WTC11 (cell line): ENCODE results near the gene PUS1.

Experiments
- FOXK1 ChIP-seq: sonication (generic); formaldehyde crosslinking; IDR thresholded peaks from 2 replicates; pipeline ENCODE4 v1.8.0; 2022; ENCODE audit warnings: mild to moderate bottlenecking, moderate library complexity, missing genetic modification reagents
- NFE2L1 ChIP-seq: sonication (generic); formaldehyde crosslinking; IDR thresholded peaks from 2 replicates; pipeline ENCODE4 v1.8.1; 2023; ENCODE audit warnings: missing genetic modification reagents
- TF ChIP-seq, protein P1 (sequence below): sonication (generic); formaldehyde crosslinking; IDR thresholded peaks from 2 replicates; pipeline ENCODE4 v1.8.0; 2022; ENCODE audit warnings: mild to moderate bottlenecking, missing genetic modification reagents

DNA sequence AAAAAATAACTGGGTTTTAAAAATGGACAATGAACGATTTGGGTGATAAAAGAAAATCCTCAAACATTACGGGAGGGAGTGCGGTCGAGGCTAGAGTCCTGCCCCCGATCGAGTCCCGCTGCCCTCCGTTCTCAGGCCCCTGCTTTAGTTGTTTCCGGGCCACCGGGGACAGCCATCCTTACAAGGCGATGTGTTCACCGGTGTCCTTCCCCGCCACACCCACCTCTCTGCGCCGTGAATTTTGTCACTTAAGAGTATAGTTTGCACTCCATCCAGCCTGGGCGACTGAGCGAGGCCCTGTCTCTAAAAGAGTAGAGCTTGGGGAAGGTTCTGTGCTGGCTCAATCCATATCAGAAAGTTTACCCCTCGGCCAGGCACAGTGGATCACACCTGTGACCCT lies 31.8 kb upstream of the PUS1 start:
- TF ChIP-seq, protein P1, sequence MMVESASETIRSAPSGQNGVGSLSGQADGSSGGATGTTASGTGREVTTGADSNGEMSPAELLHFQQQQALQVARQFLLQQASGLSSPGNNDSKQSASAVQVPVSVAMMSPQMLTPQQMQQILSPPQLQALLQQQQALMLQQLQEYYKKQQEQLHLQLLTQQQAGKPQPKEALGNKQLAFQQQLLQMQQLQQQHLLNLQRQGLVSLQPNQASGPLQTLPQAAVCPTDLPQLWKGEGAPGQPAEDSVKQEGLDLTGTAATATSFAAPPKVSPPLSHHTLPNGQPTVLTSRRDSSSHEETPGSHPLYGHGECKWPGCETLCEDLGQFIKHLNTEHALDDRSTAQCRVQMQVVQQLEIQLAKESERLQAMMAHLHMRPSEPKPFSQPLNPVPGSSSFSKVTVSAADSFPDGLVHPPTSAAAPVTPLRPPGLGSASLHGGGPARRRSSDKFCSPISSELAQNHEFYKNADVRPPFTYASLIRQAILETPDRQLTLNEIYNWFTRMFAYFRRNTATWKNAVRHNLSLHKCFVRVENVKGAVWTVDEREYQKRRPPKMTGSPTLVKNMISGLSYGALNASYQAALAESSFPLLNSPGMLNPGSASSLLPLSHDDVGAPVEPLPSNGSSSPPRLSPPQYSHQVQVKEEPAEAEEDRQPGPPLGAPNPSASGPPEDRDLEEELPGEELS (CRISPR knock-in tag): no peak
- no peak for TF ChIP-seq NFE2L1 (CRISPR knock-in tag)
- no peak for TF ChIP-seq FOXK1 (CRISPR knock-in tag)
